ENCODE data around the gene NAA60. TPM values are rescaled to one million over a fixed set of nuclear protein-coding genes. Genes with fewer than 3 reads are reported as not detected.

NAA60 gene
- total and polyA plus RNA-seq, 2 of the 13 experiments (the other 11 are each of a cell fraction or from before 2014, with no cell fraction given), result 14.7 to 32.0 TPM

- H3K9ac ChIP-seq (ENCODE audit: insufficient read depth, low read depth, low read length), result no peak overlapping the region
- 94% methylated on average over 12 of the region's 15 CpGs for WGBS (ENCODE audit: low lambda C conversion rate)
- POLR2A ChIA-PET, result no interaction called here
- TF ChIP-seq ASH2L (IDR thresholded peaks at IDR 0.05; ENCODE audit: insufficient read length, low read depth, low read length) (no peak), ZNF232 (CRISPR knock-in tag; IDR thresholded peaks at IDR 0.05; ENCODE audit: borderline replicate concordance) (no peak), ZNF12 (CRISPR knock-in tag; IDR thresholded peaks at IDR 0.05) (no peak), LBX2 (CRISPR knock-in tag; IDR thresholded peaks at IDR 0.05; ENCODE audit: borderline replicate concordance) (no peak), AGO2 (optimal IDR thresholded peaks at IDR 0.05; ENCODE audit: low read depth, low read length) (no peak), REPIN1 (CRISPR knock-in tag; IDR thresholded peaks at IDR 0.05; ENCODE audit: borderline replicate concordance, low read depth) (no peak), CEBPG (CRISPR knock-in tag; IDR thresholded peaks at IDR 0.05) (no peak), E2F2 (CRISPR knock-in tag; IDR thresholded peaks at IDR 0.05; ENCODE audit: borderline replicate concordance) (no peak), POLR2A (IDR thresholded peaks at IDR 0.05; ENCODE audit: insufficient read depth in 1 of 2, low read depth in 2 of 2, low read length in 2 of 2) (no peak)
- H2AFZ ChIP-seq (ENCODE audit: low read length), result no peak overlapping the region
- H3K4me2 ChIP-seq (ENCODE audit: low read depth, low read length), result no peak overlapping the region
- in situ Hi-C loops (cut with HindIII; ENCODE audit: extremely low pct_ligation_motif_present, low pct_unique_long_range_greater_than_20kb), result no loop called here
- FAIRE-seq, result no peak
- no peak for ATAC-seq
- H3K9me3 ChIP-seq (ENCODE audit: low read length), result no peaks in the 10 kb centered on the region
- H3K4me3 ChIP-seq (replicated peaks in 1 of 3; ENCODE audit: insufficient read depth in 1 of 3, low read depth in 2 of 3, low read length in 3 of 3), result no peak overlapping the region
- no peaks in the 10 kb centered on the region for H3K27me3 ChIP-seq (ENCODE audit: control insufficient read depth in 1 of 2, insufficient read depth in 2 of 2, low read length in 2 of 2)
- no TSS peak for BruUV-seq (replicated peaks)
- H3K27ac ChIP-seq (ENCODE audit: extremely low read length, insufficient read depth, low read length), result no peak overlapping the region
- peaks cover 94% of the 10 kb centered on the region for H3K79me2 ChIP-seq (ENCODE audit: insufficient read depth, low read length)
- intact Hi-C loops (cut with micrococcal nuclease; ENCODE audit: unreplicated experiment), result no loop called here
- CTCF ChIA-PET (ENCODE audit: low intra/inter-chr PET ratio, low total read pairs), result no interaction called here
- H3K4me1 ChIP-seq (ENCODE audit: insufficient read depth, low read length), result peaks cover 32% of the 10 kb centered on the region
- DNase-seq (ENCODE audit: low spot score), result no peak
- peaks cover 85% of the 10 kb centered on the region for H4K20me1 ChIP-seq (ENCODE audit: insufficient read depth, low read length)
- H3K36me3 ChIP-seq (replicated peaks in 1 of 2; ENCODE audit: control insufficient read depth in 1 of 2, insufficient read depth in 2 of 2, low read length in 2 of 2), result peaks cover 10 to 41% of the 10 kb centered on the region in 2 experiments
Observed at GRCh38 chr16:3468501-3468900, 25.0 kb downstream of the NAA60 start.
